Hypothalamus (tissue), 51 donors: Measurements from ENCODE around the gene UBE2H.
A peak's percentile ranks its signal among the peaks of the same experiment; 100 is the strongest.
"Not testable (repeated sequence)": the region's sequence is repeated elsewhere in the genome, so short reads cannot be mapped to it uniquely, and the experiment has no call there.

Source experiments
- DNase-seq, 51 donors: peaks; one replicate each; lab custom pipeline; 2025; lab: John Stamatoyannopoulos, UW

Gene UBE2H

GRCh38 chr7:129851809-129852208 is 101.0 kb downstream of the UBE2H start:
- DNase-seq, result no peak

- no peak for DNase-seq
These were observed 101.6 kb downstream of the UBE2H start for GRCh38 chr7:129851174-129851573.

GRCh38 chr7:129848436-129848835 is 104.3 kb downstream of the UBE2H start:
- DNase-seq, result no peak

GRCh38 chr7:129845972-129846327 is 106.8 kb downstream of the UBE2H start:
- no peak for DNase-seq

GRCh38 chr7:129845178-129845971 is 107.4 kb downstream of the UBE2H start:
- no peak for DNase-seq

GRCh38 chr7:129843978-129844840 is 108.6 kb downstream of the UBE2H start:
- DNase-seq, result no peak

- DNase-seq, result no peak
These were observed 109.3 kb downstream of the UBE2H start for GRCh38 chr7:129843365-129843898.

- no peak for DNase-seq
These were observed 111.3 kb downstream of the UBE2H start for GRCh38 chr7:129841465-129841864.

- no peak for DNase-seq
These were observed 112.0 kb downstream of the UBE2H start for GRCh38 chr7:129840757-129841156.

GRCh38 chr7:129836983-129837382 is 115.8 kb downstream of the UBE2H start:
- DNase-seq, result no peak

- no peak for DNase-seq
These were observed 117.2 kb downstream of the UBE2H start for GRCh38 chr7:129835569-129835968.

- DNase-seq, result not testable (repeated sequence)
These were observed 119.4 kb downstream of the UBE2H start for GRCh38 chr7:129833353-129833752.

- DNase-seq, result no peak
These were observed 120.0 kb downstream of the UBE2H start for GRCh38 chr7:129832701-129833227.

GRCh38 chr7:129832282-129832681 is 120.5 kb downstream of the UBE2H start:
- no peak for DNase-seq

GRCh38 chr7:129831424-129832058 is 121.2 kb downstream of the UBE2H start:
- DNase-seq, result no peak

- no peak for DNase-seq
These were observed 121.8 kb downstream of the UBE2H start for GRCh38 chr7:129830949-129831348.

GRCh38 chr7:129829737-129830631 is 122.8 kb downstream of the UBE2H start:
- DNase-seq, result peak in 44 of 51 donors; percentile 3 to 80 (median 42)

- no peak for DNase-seq
These were observed 123.6 kb downstream of the UBE2H start for GRCh38 chr7:129828989-129829736.
